Right cardiac atrium (tissue), 5 donors: ENCODE data around the gene RFC4. TPM values are rescaled to one million over a fixed set of nuclear protein-coding genes. Genes with fewer than 3 reads are reported as not detected.
"Not testable (repeated sequence)": the region's sequence is repeated elsewhere in the genome, so short reads cannot be mapped to it uniquely, and the experiment has no call there.

ENCODE experiments used
- ATAC-seq, 2 donors: fragments of 200-7000 bp; cut with Tn5 transposase; one replicate each; pipeline versions ENCODE4 v1.8.0 to v1.9.1; 2020; ENCODE audit warnings: moderate library complexity in 2 of 2, mild to moderate bottlenecking in 1 of 2
- DNase-seq, 3 donors: peaks; one replicate each; pipeline ENCODE4 v3.0.0-alpha.2; 2020
- H3K27ac ChIP-seq: one replicate; pipeline ENCODE4 v1.5.1; 2013; ENCODE audit warnings: mild to moderate bottlenecking, low read length, control low read depth, moderate library complexity
- H3K27me3 ChIP-seq: one replicate; pipeline ENCODE4 v1.6.1; 2013; ENCODE audit not compliant: control insufficient read depth, insufficient read depth
- H3K4me1 ChIP-seq: one replicate; pipeline ENCODE4 v1.6.1; 2013; ENCODE audit warnings: low read length; ENCODE audit not compliant: control insufficient read depth, insufficient read depth
- H3K4me3 ChIP-seq: one replicate; pipeline ENCODE4 v1.5.1; 2013; ENCODE audit warnings: low read length, control low read depth
- H3K9me3 ChIP-seq: one replicate; pipeline ENCODE4 v1.6.1; 2013; ENCODE audit warnings: low read length; ENCODE audit not compliant: control insufficient read depth
- WGBS: extraction: QIAGEN DNeasy Blood & Tissue Kit; methylation state at CpG from one replicate; pipeline ENCODE4 v1.1.7; 2013; 5-methylcytosine and 5-hydroxymethylcytosine counted together
- intact Hi-C, 4 donors: fragments of 100-400 bp; cut with DNase I; formaldehyde crosslinking; loops; one replicate each; pipeline versions ENCODE4 v1.11.0 to v1.14.0; 2022 to 2023
- polyA plus RNA-seq: library from polyadenylated mRNA; stranded (reverse); fragments of 200-250 nt; gene quantifications from one replicate; pipeline ENCODE4 v1.2.3, GENCODE V29; 2013
- total RNA-seq, 4 donors: library from RNA; stranded (reverse); fragmentation: NEBNext Ultra II Directional; extraction: Animal tissue kit (Norgen Biotek cat#: 25700); gene quantifications; one replicate each; pipeline ENCODE4 v1.2.1, GENCODE V29; 2021
- donor health status: healthy with polysubstance abuse.
- donor health status: DM: no; HTN: yes; CAD: no.
- donor health status: DM: no; HTN: no; CAD: no.
- donor health status: DM: no; HTN: yes; CAD: no; lungs with severe emphysema.
- donor health status: DM: yes; HTN: yes; CAD: no.

Gene RFC4
- total and polyA plus RNA-seq, 5 donors = 7.2 to 13.6 (median 10.0) TPM

DNA sequence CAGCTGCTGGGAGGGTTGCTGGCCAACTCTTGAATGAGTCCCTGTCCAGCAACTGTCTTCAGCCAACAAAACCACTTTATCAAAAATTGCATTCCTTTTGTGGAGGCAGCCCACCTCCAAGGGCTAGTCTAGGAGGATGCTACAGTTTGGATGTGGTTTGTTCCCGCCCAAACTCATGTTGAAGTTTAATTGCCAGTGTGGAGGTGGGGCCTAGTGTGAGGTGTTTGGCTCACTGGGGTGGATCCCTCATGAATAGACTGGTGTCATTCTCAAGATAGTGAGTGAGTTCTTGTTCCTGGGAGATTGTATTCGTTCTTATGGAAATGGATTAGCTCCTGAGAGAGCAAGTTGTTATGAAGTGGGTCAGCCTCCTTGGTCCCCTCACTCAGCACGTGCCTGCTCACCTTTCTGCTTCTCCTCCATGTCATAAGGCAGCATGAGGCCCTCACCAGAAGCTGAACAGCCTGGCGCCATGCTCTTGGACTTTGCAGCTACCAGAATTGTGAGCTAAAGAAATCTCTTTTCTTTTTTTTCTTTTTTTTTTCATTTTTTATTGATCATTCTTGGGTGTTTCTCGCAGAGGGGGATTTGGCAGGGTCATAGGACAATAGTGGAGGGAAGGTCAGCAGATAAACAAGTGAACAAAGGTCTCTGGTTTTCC, 4.2 kb upstream of the RFC4 start:
- no peaks in the 10 kb centered on the region for H3K4me1 ChIP-seq
- DNase-seq = no peak
- no peak overlapping the region for H3K27ac ChIP-seq
- ATAC-seq = no peak
- no peaks in the 10 kb centered on the region for H3K27me3 ChIP-seq
- intact Hi-C loops = loop anchor here in 1 of 4 donors (10.0 kb wide), 1 partner anchor 196 kb away; the partner anchor contains the start of gene AHSG
- 82% methylated on average over 5 of the region's 5 CpGs for WGBS
- H3K9me3 ChIP-seq = no peaks in the 10 kb centered on the region
- H3K4me3 ChIP-seq = no peak overlapping the region

DNA sequence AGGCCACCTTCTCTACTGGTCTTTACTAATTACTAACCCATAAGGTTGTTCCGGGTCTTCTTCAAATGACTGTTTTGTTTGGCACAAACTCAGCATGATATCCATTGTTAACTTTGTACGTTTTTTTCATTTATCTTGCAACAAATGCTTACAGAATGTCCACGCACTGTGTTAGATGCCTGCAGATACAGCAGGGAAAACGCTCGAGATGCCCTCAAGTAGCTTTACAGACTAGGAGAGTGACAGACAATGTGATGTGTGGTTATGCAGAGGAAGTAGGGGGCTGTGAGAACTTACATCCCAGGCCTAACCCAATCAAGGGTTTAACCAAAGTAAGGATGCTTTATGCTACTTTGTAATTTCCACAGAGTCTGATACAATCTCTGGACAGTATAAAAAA, 949 bp upstream of the RFC4 start:
- Histone ChIP-seq H3K27me3 (no peaks in the 10 kb centered on the region), H3K4me1 (no peaks in the 10 kb centered on the region), H3K27ac (no peak overlapping the region), H3K9me3 (no peaks in the 10 kb centered on the region), H3K4me3 (no peak overlapping the region)
- ATAC-seq (peak in 1 of 2 donors; percentile 5), DNase-seq (no peak)
- intact Hi-C loops = no loop called here
- 31% methylated on average over 5 of the region's 5 CpGs for WGBS

- WGBS = 89% methylated on average over 4 of the region's 4 CpGs
- H3K4me3 ChIP-seq, H3K27ac ChIP-seq, H3K9me3 ChIP-seq, H3K4me1 ChIP-seq, ATAC-seq, intact Hi-C loops, DNase-seq, H3K27me3 ChIP-seq: not testable (repeated sequence)
These were observed 2.8 kb downstream of the RFC4 start for GRCh38 chr3:186803447-186803846.

DNA sequence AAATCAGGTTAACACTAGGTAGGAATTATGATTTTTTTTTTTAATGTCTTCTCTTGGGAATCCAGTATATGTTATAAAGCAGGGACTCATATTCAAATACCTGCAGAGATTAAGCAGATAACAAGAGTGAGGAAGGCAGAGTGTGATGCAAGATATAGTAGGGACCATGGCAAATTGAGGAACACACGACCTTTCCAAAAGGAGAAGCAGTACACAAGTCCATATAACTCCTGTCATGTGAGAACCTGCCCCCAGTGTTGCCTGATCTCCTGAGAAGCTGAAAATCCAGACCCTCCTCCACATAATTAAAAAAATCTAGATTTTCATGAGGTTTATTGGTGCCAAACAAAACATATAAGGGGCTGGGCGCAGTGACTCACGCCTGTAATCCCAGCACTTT, 3.6 kb downstream of the RFC4 start:
- intact Hi-C loops = no loop called here
- Histone ChIP-seq H3K4me3 (no peak overlapping the region), H3K9me3 (no peaks in the 10 kb centered on the region), H3K27me3 (no peaks in the 10 kb centered on the region), H3K27ac (no peak overlapping the region), H3K4me1 (no peaks in the 10 kb centered on the region)
- ATAC-seq (no peak), DNase-seq (no peak)
- WGBS = 87% methylated on average over 3 of the region's 3 CpGs

DNA sequence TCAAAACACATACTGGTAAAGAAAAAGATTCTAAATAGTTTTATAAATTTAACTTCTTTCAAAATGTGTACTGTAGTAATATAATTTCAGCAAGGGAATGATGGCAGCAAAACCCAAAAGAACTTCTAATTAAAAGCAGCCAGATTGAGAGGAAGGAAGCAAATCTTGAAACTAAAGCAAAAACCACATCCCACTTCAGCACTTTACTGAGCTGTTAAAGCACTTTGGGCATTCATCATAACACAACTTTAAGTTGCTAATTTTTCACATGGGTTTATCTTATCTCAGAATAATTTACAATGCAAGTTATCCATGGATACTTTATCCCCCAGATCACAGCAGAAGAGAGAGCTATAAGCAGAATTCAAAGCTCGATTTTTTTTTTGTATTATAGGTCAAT, 6.0 kb downstream of the RFC4 start:
- no peak overlapping the region for H3K27ac ChIP-seq
- no peaks in the 10 kb centered on the region for H3K4me1 ChIP-seq
- intact Hi-C loops = no loop called here
- no peak for ATAC-seq
- H3K27me3 ChIP-seq = no peaks in the 10 kb centered on the region
- no peak overlapping the region for H3K4me3 ChIP-seq
- DNase-seq = no peak
- 93% methylated on average over 1 of the region's 1 CpG for WGBS
- H3K9me3 ChIP-seq = no peaks in the 10 kb centered on the region

GRCh38 chr3:186798239-186798874, 7.9 kb downstream of the RFC4 start:
- Histone ChIP-seq H3K4me3 (no peak overlapping the region), H3K9me3 (no peaks in the 10 kb centered on the region), H3K4me1 (no peaks in the 10 kb centered on the region), H3K27me3 (no peaks in the 10 kb centered on the region), H3K27ac (no peak overlapping the region)
- DNase-seq = no peak
- ATAC-seq = no peak
- intact Hi-C loops = no loop called here
- 78% methylated on average over 3 of the region's 3 CpGs for WGBS

- intact Hi-C loops = no loop called here
- Histone ChIP-seq H3K27me3 (no peaks in the 10 kb centered on the region), H3K27ac (no peak overlapping the region), H3K4me1 (peaks cover 5% of the 10 kb centered on the region), H3K4me3 (no peak overlapping the region), H3K9me3 (no peaks in the 10 kb centered on the region)
- peak; percentile 34 to 45 for ATAC-seq
- DNase-seq = no peak
- 66% methylated on average over 8 of the region's 8 CpGs for WGBS
These were observed 15.9 kb downstream of the RFC4 start for GRCh38 chr3:186790261-186790981.

DNA sequence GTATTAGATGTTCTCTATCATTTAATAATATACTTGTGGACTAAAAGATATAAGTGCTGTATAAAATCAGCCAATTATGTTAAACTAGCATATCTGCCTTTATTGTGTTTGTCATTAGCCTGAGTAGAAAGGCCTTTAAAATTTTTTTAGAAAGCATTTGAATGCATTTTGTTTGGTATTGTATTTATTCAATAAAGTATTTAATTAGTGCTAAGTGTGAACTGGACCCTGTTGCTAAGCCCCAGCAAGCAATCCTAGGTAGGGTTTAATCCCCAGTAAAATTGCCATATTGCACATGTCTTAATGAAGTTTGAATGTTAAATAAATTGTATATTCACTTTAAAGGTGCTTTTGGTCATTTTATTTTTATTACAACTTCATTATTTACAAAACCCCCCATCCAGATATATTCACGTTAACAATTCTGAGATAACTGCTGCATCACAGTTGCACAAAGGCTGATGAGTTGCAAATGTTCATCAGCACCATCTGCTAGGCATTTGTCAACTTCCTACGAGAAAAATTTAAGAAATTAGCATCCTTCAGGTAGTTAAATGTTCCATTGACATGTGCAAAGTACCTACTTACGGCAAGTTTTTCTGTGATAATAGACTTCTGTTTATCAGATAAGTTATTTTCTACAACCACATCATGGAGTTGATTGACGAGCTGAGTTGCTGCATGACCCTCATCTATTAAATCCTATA, 16.6 kb downstream of the RFC4 start:
- ATAC-seq = no peak
- 47% methylated on average over 4 of the region's 4 CpGs for whole genome bisulfite sequencing
- Histone ChIP-seq H3K27ac (no peak overlapping the region), H3K27me3 (no peaks in the 10 kb centered on the region), H3K4me3 (no peak overlapping the region), H3K4me1 (peaks cover 6% of the 10 kb centered on the region), H3K9me3 (no peaks in the 10 kb centered on the region)
- DNase-seq = no peak
- intact Hi-C loops = no loop called here

- no peak overlapping the region for H3K4me3 ChIP-seq
- ATAC-seq (no peak), DNase-seq (no peak)
- WGBS = 49% methylated on average over 13 of the region's 13 CpGs
- H3K27me3 ChIP-seq = no peaks in the 10 kb centered on the region
- no peak overlapping the region for H3K27ac ChIP-seq
- H3K9me3 ChIP-seq = no peaks in the 10 kb centered on the region
- intact Hi-C loops = no loop called here
- H3K4me1 ChIP-seq = peaks cover 6% of the 10 kb centered on the region
These were observed 17.6 kb downstream of the RFC4 start for GRCh38 chr3:186788482-186789370.

GRCh38 chr3:186787642-186788481, 18.4 kb downstream of the RFC4 start:
- Histone ChIP-seq H3K27me3 (no peaks in the 10 kb centered on the region), H3K4me1 (peaks cover 6% of the 10 kb centered on the region), H3K27ac (no peak overlapping the region), H3K9me3 (no peaks in the 10 kb centered on the region), H3K4me3 (no peak overlapping the region)
- WGBS = 78% methylated on average over 15 of the region's 15 CpGs
- ATAC-seq = no peak
- intact Hi-C loops = no loop called here
- DNase-seq = no peak
